Fibroblast of lung (primary cell): Measurements from ENCODE around the gene CARHSP1. TPM values are rescaled to one million over a fixed set of nuclear protein-coding genes. Genes with fewer than 3 reads are reported as not detected.

Experiments
- DNase-seq, 2 donors: peaks; one replicate each; pipeline versions ENCODE4 v3.0.0 to v3.0.0-alpha.2; 2010; ENCODE audit warnings: low read depth in 2 of 2
- H2AFZ ChIP-seq: 2 replicates; pipeline ENCODE4 v1.5.1; 2012; ENCODE audit warnings: low read length, control low read depth, inconsistent platforms
- H3K27ac ChIP-seq: 2 replicates; pipeline ENCODE4 v1.5.1; 2011; ENCODE audit warnings: low read length, control low read depth; ENCODE audit not compliant: insufficient read depth
- H3K27me3 ChIP-seq: 2 replicates; pipeline ENCODE4 v1.5.1; 2011; ENCODE audit warnings: mild to moderate bottlenecking, low read length; ENCODE audit not compliant: control insufficient read depth, insufficient read depth
- H3K36me3 ChIP-seq: 2 replicates; pipeline ENCODE4 v1.5.1; 2011; ENCODE audit warnings: low read length; ENCODE audit not compliant: control insufficient read depth, insufficient read depth
- H3K4me1 ChIP-seq: 2 replicates; pipeline ENCODE4 v1.5.1; 2011; ENCODE audit warnings: low read length; ENCODE audit not compliant: control insufficient read depth, insufficient read depth; ENCODE audit errors: extremely low read depth
- H3K4me2 ChIP-seq: 2 replicates; pipeline ENCODE4 v1.5.1; 2011; ENCODE audit warnings: low read length, control low read depth; ENCODE audit not compliant: insufficient read depth; ENCODE audit errors: extremely low read depth
- H3K4me3 ChIP-seq, 4 experiments: fragments of 200-600 bp in 1 of 4; sonication (generic) in 1 of 4; replicated peaks in 1 of 4; 2 replicates each; pipeline ENCODE4 v1.5.1; 2011 to 2016; ENCODE audit warnings: low read length in 4 of 4, low read depth in 3 of 4, mild to moderate bottlenecking in 3 of 4, control low read depth in 2 of 4, inconsistent platforms in 1 of 4, mixed read lengths in 1 of 4; ENCODE audit not compliant: insufficient read depth in 1 of 4; ENCODE audit errors: control extremely low read depth in 1 of 4
- H3K79me2 ChIP-seq: 2 replicates; pipeline ENCODE4 v1.5.1; 2012; ENCODE audit warnings: mild to moderate bottlenecking, low read length, inconsistent platforms; ENCODE audit not compliant: control insufficient read depth, insufficient read depth
- H3K9ac ChIP-seq: 2 replicates; pipeline ENCODE4 v1.5.1; 2011; ENCODE audit warnings: mild to moderate bottlenecking, low read length, control low read depth; ENCODE audit not compliant: insufficient read depth
- H3K9me3 ChIP-seq: 2 replicates; pipeline ENCODE4 v1.5.1; 2012; ENCODE audit warnings: low read depth, low read length; ENCODE audit not compliant: control insufficient read depth, insufficient read depth
- H4K20me1 ChIP-seq: 2 replicates; pipeline ENCODE4 v1.5.1; 2011; ENCODE audit warnings: low read length; ENCODE audit not compliant: control insufficient read depth, insufficient read depth; ENCODE audit errors: extremely low read depth
- EZH2 ChIP-seq: IDR thresholded peaks from 2 replicates; pipeline ENCODE4 v1.5.1; 2012; ENCODE audit warnings: low read length, control low read depth, mild to moderate bottlenecking; ENCODE audit errors: missing control alignments
- polyA plus RNA-seq, 2 donors: library from polyadenylated mRNA; depleted of rRNA in 1 of 2; stranded (reverse) in 1 of 2; unstranded in 1 of 2; fragments of >200 nt; gene quantifications; 2 replicates each; pipeline ENCODE4 v1.2.1, GENCODE V29; 2011 to 2012; ENCODE audit warnings: missing spikeins in 1 of 2
- total RNA-seq: library from RNA; depleted of rRNA; stranded (reverse); fragments of >200 nt; gene quantifications from 2 replicates; pipeline ENCODE4 v1.2.1, GENCODE V29; 2014
- TF ChIP-seq, protein P1 (sequence below), 2 donors: IDR thresholded peaks in 1 of 2; conservative IDR thresholded peaks in 1 of 2; 1 replicate in 1 of 2; 2 replicates in 1 of 2; pipeline ENCODE4 v1.5.1; 2011 to 2012; ENCODE audit warnings: low read length in 2 of 2, control low read depth in 1 of 2, inconsistent platforms in 1 of 2, low read depth in 1 of 2, mild to moderate bottlenecking in 1 of 2

CARHSP1 gene
- total and polyA plus RNA-seq, 2 donors (not counting 1 experiment from before 2014, with no cell fraction given): 90.9 to 108 TPM

DNA sequence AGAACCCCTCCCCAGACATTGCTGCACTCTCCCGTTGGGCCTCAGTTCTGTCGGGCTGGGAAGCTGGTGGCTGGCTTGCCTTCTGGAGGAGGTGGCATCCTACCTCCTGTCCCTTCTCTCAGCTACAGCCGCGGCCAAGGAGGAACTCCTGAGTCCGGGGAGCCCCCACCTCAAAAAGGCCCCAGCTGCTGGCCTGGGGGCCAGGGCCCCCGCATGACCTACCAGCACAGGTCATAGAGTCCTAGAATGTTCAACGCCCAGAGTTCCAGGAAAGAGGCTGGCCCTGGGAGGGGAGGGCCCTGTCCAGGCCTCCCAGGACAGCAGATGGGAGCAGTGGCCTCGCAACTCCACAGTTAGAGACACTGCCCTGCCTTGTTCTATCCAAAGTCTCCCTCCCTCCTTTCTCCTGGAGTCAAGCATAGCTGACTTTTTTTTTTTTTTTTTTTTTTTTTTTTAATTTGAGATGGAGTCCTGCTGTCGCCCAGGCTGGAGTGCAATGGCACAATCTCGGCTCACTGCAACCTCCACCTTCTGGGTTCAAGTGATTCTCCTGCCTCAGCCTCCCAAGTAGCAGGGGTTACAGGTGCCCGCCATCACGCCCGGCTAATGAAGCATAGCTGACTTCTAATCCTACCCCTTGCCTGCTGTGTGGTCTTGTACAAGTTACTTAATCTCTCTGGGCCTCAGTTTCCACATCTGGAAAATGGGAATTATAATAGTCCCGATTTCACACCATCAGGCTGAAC, 7.1 kb downstream of the CARHSP1 start:
- no peak overlapping the region for H2AFZ ChIP-seq
- H4K20me1 ChIP-seq: no peaks in the 10 kb centered on the region
- H3K79me2 ChIP-seq: peaks cover 76% of the 10 kb centered on the region
- H3K36me3 ChIP-seq: peaks cover 10% of the 10 kb centered on the region
- H3K9me3 ChIP-seq: no peaks in the 10 kb centered on the region
- no peak overlapping the region for H3K4me2 ChIP-seq
- no peak for DNase-seq
- TF ChIP-seq, protein P1, sequence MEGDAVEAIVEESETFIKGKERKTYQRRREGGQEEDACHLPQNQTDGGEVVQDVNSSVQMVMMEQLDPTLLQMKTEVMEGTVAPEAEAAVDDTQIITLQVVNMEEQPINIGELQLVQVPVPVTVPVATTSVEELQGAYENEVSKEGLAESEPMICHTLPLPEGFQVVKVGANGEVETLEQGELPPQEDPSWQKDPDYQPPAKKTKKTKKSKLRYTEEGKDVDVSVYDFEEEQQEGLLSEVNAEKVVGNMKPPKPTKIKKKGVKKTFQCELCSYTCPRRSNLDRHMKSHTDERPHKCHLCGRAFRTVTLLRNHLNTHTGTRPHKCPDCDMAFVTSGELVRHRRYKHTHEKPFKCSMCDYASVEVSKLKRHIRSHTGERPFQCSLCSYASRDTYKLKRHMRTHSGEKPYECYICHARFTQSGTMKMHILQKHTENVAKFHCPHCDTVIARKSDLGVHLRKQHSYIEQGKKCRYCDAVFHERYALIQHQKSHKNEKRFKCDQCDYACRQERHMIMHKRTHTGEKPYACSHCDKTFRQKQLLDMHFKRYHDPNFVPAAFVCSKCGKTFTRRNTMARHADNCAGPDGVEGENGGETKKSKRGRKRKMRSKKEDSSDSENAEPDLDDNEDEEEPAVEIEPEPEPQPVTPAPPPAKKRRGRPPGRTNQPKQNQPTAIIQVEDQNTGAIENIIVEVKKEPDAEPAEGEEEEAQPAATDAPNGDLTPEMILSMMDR (conservative IDR thresholded peaks at IDR 0.05 in 1 of 2, IDR thresholded peaks at IDR 0.05 in 1 of 2; ENCODE audit: low read depth in 1 of 2, low read length in 2 of 2): no peak
- no peak for TF ChIP-seq EZH2
- H3K4me3 ChIP-seq: no peak overlapping the region
- no peaks in the 10 kb centered on the region for H3K27me3 ChIP-seq
- peaks cover 25% of the 10 kb centered on the region for H3K4me1 ChIP-seq
- H3K27ac ChIP-seq: no peak overlapping the region
- no peak overlapping the region for H3K9ac ChIP-seq

DNA sequence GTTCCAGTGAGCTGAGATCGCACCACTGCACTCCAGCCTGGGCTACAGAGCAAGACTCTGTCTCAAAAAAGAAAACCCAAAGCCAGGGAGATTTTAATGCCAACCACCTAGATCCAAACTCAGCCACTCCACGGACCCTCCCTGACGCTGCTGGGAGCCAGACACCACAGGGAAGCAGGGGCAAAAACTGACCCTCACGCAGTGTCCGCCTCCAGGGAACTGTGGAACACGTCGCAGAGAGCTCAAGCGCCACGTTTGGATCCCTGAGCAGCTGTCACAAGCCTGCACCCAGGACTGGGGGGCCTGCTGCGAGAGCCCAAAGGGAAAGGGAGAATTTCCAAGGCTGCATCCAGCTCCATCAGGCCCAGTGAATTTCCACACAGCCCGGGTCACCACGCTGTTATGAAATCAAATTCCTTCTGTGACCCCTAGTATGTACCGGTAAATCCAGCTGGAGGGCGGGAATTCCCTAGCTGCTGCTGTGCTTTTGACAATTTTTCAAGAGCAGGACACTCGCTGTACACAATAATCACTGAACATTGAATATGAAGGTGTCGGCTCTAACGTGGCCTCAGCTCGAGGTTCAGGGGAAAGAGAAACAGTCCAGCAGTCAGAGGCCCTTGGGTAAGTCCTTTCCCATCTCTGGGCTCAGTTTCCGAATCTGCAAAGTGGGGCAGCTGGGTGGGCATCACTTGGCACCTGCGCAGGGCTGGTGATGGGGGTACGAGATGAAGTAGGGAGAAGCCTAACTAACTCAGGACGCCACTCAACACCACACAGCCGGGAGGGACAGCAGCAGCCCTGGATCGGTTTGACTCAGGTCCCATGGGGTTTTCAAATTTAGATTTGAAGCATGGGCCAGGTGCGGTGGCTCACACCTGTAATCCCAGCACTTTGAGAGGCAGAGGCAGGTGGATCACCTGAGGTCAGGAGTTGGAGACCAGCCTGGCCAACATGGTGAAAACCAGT, 8.6 kb downstream of the CARHSP1 start:
- Histone ChIP-seq H3K27me3 (no peaks in the 10 kb centered on the region), H3K27ac (peak overlapping the region; percentile 60), H3K4me2 (peak overlapping the region; percentile 9), H3K4me3 (no peak overlapping the region), H3K9me3 (no peaks in the 10 kb centered on the region), H4K20me1 (no peaks in the 10 kb centered on the region), H3K36me3 (peaks cover 11% of the 10 kb centered on the region), H3K4me1 (peaks cover 17% of the 10 kb centered on the region), H3K79me2 (peaks cover 60% of the 10 kb centered on the region), H2AFZ (no peak overlapping the region), H3K9ac (no peak overlapping the region)
- DNase-seq: peak; percentile 42 to 78
- TF ChIP-seq EZH2: no peak
- TF ChIP-seq, protein P1 (conservative IDR thresholded peaks at IDR 0.05 in 1 of 2, IDR thresholded peaks at IDR 0.05 in 1 of 2; ENCODE audit: low read depth in 1 of 2, low read length in 2 of 2): no peak
